ENCODE data around the gene USP48.

USP48 gene

DNA sequence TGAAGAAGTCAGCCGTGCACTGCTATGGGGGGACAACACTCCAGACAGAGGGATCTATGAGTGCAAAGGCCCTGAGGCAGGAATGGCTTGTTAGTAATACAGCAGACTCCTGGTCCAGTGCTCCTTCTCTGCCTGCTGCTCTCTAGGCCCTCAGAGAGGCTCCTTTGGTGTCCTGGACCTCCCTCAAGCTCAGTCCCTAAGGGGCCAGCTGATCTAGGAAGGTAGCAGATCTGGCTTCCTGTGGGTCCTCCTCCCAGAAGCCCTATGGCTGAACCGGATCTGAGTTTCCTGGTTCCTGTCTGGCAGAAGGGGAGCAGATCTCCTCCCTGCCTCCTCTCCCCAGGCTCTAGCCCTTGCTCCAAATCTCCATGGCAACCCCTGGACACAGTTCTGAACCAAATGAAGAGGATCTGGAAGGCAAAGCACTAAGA, 28.9 kb upstream of the USP48 start, which contains the start of gene LDLRAD2:
TSS of gene LDLRAD2 (plus strand) at position 391 of the 431 bp plus-strand sequence. CDS start 187 bp downstream, outside the sequence.
- DNase-seq = no peak
- no peaks in the 10 kb centered on the region for H3K36me3 ChIP-seq
- H3K27me3 ChIP-seq (ENCODE audit: insufficient read depth, low read depth, severe bottlenecking) = no peaks in the 10 kb centered on the region
- H3K27ac ChIP-seq = no peak within 1 kb of the TSS
- no peaks in the 10 kb centered on the region for H3K9me3 ChIP-seq (ENCODE audit: severe bottlenecking)
- TF ChIP-seq CTCF (IDR thresholded peaks at IDR 0.05; ENCODE audit: low read depth, low read length) = no peak
- H3K4me3 ChIP-seq (ENCODE audit: low read depth, low read length) = no peak within 1 kb of the TSS

DNA sequence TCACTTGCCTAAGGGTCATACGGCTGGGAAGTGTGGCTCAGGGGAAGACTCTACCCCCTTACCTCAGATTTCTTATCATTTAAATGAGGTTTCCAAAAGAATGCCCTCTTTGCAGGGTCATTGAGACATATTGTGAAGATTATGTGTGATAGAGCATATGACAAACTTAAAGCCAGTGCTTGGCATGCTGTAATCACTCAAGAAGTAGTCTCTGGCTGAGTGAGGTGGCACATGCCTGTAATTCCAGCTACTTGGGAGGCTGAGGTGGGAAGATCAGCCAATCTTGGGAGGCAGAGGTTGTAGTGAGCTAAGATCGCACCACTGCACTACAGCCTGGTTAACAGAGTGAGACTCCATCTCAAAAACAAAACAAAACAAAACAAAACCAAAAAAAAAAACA, 21.6 kb upstream of the USP48 start:
- TF ChIP-seq CTCF (IDR thresholded peaks at IDR 0.05; ENCODE audit: low read depth, low read length) = no peak
- DNase-seq = no peak
- Histone ChIP-seq H3K27me3 (ENCODE audit: insufficient read depth, low read depth, severe bottlenecking) (no peaks in the 10 kb centered on the region), H3K36me3 (no peaks in the 10 kb centered on the region), H3K9me3 (ENCODE audit: severe bottlenecking) (no peaks in the 10 kb centered on the region), H3K4me3 (ENCODE audit: low read depth, low read length) (no peak overlapping the region), H3K27ac (no peak overlapping the region)

DNA sequence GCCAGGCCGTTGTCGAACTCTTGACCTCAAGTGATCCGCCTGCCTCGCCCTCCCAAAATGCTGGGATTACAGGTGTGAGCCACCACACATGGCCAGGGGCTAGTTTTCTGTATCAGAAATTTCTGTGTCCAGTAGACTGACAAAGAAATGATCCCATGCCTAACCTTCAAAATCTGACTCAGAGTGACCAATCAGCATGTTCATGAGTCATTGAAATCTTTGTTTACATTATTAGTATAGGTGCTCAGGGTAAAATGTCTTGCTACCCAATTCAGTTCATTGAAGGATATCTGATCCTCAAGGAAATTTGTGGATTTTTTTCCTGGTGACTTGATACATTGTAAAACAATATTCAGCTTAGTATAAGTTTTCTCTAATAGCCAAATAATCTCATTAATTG, 18.2 kb upstream of the USP48 start:
- no peaks in the 10 kb centered on the region for H3K27me3 ChIP-seq (ENCODE audit: insufficient read depth, low read depth, severe bottlenecking)
- TF ChIP-seq CTCF (IDR thresholded peaks at IDR 0.05; ENCODE audit: low read depth, low read length) = no peak
- H3K27ac ChIP-seq = no peak overlapping the region
- no peaks in the 10 kb centered on the region for H3K9me3 ChIP-seq (ENCODE audit: severe bottlenecking)
- DNase-seq = no peak
- no peaks in the 10 kb centered on the region for H3K36me3 ChIP-seq
- no peak overlapping the region for H3K4me3 ChIP-seq (ENCODE audit: low read depth, low read length)

DNA sequence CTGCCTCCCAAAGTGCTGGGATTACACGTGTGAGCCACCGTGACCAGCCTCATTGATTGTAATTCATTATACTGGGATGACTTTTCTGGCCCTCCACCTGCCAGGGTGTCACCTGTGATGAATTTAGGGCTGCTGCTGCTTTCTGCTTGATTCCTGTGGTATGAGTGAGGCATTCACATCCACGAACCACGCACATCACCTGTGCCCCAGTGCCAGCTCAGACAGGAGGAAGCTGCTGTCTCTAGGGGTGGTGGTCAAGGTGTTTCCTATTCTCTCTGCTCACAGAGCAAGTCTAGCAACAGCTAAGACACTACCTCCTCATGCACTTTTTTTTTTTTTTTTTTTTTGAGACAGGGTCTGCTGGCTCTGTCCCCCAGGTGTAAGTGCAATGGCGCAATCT, 16.8 kb upstream of the USP48 start:
- peaks cover 4% of the 10 kb centered on the region for H3K9me3 ChIP-seq (ENCODE audit: severe bottlenecking)
- H3K27me3 ChIP-seq (ENCODE audit: insufficient read depth, low read depth, severe bottlenecking) = no peaks in the 10 kb centered on the region
- H3K27ac ChIP-seq = no peak overlapping the region
- DNase-seq = no peak
- TF ChIP-seq CTCF (IDR thresholded peaks at IDR 0.05; ENCODE audit: low read depth, low read length) = no peak
- no peak overlapping the region for H3K4me3 ChIP-seq (ENCODE audit: low read depth, low read length)
- no peaks in the 10 kb centered on the region for H3K36me3 ChIP-seq

DNA sequence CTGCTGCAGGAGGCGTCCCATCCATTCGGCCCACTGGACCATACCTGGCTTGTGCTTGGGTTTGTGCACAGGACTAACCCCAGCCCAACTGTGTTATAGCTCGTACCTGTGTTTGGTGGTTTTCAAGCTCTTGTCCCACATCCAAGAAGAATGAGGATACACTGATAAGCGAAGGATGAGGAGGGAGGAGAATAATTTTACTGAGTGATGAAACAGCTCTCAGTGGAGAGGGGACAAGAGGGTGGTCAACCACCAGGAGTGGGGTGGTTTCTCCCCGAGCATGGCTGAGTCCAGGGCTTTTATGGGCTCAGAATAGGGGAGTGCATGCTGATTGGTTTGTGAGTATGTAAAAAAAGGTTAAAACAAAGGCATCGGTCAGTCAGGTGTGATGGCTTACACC, 12.1 kb upstream of the USP48 start:
- no peak for DNase-seq
- TF ChIP-seq CTCF (IDR thresholded peaks at IDR 0.05; ENCODE audit: low read depth, low read length) = no peak
- H3K27ac ChIP-seq = no peak overlapping the region
- H3K27me3 ChIP-seq (ENCODE audit: insufficient read depth, low read depth, severe bottlenecking) = no peaks in the 10 kb centered on the region
- H3K36me3 ChIP-seq = no peaks in the 10 kb centered on the region
- peaks cover 5% of the 10 kb centered on the region for H3K9me3 ChIP-seq (ENCODE audit: severe bottlenecking)
- H3K4me3 ChIP-seq (ENCODE audit: low read depth, low read length) = no peak overlapping the region

DNA sequence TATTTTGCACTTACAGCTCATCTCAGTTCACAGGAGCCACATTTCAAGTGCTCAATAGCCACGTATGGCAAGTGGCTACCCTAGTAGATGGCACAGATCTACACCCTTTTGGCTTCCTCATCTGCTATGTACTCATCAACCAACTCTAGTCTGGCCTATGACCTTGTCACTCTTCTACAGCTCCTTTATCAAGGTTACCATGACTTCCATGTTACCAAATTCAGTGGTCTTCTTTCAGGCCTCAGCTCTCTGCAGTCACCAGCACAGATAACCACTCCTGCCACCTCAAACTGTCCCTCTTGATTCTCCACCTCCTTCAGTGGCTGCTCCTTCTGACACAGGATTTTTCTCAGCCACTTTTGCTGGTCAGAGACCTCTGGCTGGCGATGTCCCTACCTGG, 11.7 kb upstream of the USP48 start:
- no peak for DNase-seq
- Histone ChIP-seq H3K9me3 (ENCODE audit: severe bottlenecking) (peaks cover 5% of the 10 kb centered on the region), H3K4me3 (ENCODE audit: low read depth, low read length) (no peak overlapping the region), H3K27ac (no peak overlapping the region), H3K36me3 (no peaks in the 10 kb centered on the region), H3K27me3 (ENCODE audit: insufficient read depth, low read depth, severe bottlenecking) (no peaks in the 10 kb centered on the region)
- TF ChIP-seq CTCF (IDR thresholded peaks at IDR 0.05; ENCODE audit: low read depth, low read length) = no peak
